AG10803 (cell line): ENCODE data around the gene CAMKV.
"Not testable (repeated sequence)": the region's sequence is repeated elsewhere in the genome, so short reads cannot be mapped to it uniquely, and the experiment has no call there.

Experiments
- DNase-seq: peaks from one replicate; pipeline ENCODE4 v3.0.0; 2010; ENCODE audit warnings: low read depth
- H3K4me3 ChIP-seq: 2 replicates; pipeline ENCODE4 v1.5.1; 2011; ENCODE audit warnings: mild to moderate bottlenecking, low read length, control low read depth
- CTCF ChIP-seq: conservative IDR thresholded peaks from 2 replicates; pipeline ENCODE4 v1.5.1; 2011; ENCODE audit warnings: mild to moderate bottlenecking, low read length, control low read depth, inconsistent platforms

Gene CAMKV

GRCh38 chr3:49910409-49911123, 40.9 kb upstream of the CAMKV start:
- no peak overlapping the region for H3K4me3 ChIP-seq
- no peak for TF ChIP-seq CTCF
- no peak for DNase-seq

- H3K4me3 ChIP-seq = no peak overlapping the region
- DNase-seq = no peak
- TF ChIP-seq CTCF = no peak
Measured at GRCh38 chr3:49908373-49909199, 38.9 kb upstream of the CAMKV start.

GRCh38 chr3:49906073-49906743, 36.5 kb upstream of the CAMKV start:
- peak; percentile 65 for TF ChIP-seq CTCF
- DNase-seq = peak; percentile 46
- H3K4me3 ChIP-seq = peak overlapping the region; percentile 45

- not testable (repeated sequence) for H3K4me3 ChIP-seq, DNase-seq
Measured at GRCh38 chr3:49904448-49904847, 34.7 kb upstream of the CAMKV start.

GRCh38 chr3:49903451-49904424, 34.0 kb upstream of the CAMKV start, which contains the start of gene MST1R:
TSS of gene MST1R (minus strand) at chr3:49903873. CDS start at chr3:49903609, 264 bp downstream.
- TF ChIP-seq CTCF = no peak
- H3K4me3 ChIP-seq = peak within 1 kb of the TSS; percentile 28; the same call in 1 of the 2 replicates
- DNase-seq = no peak

GRCh38 chr3:49902511-49903345, 33.0 kb upstream of the CAMKV start:
- no peak overlapping the region for H3K4me3 ChIP-seq
- no peak for TF ChIP-seq CTCF
- DNase-seq = no peak
